GM19467 (cell line): ENCODE measurements around the gene PMAIP1.

Experiments
- ATAC-seq: cut with Tn5 transposase; IDR thresholded peaks from one replicate; pipeline ENCODE4 v1.9.1; 2021; ENCODE audit warnings: mild to moderate bottlenecking, moderate library complexity; ENCODE audit not compliant: unreplicated experiment

Gene PMAIP1

DNA sequence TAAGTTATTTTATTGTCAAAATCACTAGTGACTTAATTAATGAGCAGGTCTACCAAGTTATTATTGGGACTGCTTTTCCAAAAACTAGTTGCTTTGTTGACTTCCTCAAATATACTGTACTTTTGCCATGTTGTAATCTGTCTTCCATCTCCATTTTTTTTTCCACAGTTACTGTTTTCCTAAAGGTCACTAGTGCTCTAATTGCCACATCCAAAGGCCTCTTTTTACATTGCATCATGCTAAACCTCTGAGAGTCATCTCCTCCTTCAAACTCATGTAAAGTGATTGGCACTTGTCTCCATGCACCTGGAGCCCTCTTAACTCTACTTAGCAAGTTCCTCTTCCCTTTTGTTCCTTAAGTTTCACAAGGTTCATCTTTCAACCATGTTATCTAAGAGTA is 11.8 kb downstream of the PMAIP1 start:
- ATAC-seq, result no peak

DNA sequence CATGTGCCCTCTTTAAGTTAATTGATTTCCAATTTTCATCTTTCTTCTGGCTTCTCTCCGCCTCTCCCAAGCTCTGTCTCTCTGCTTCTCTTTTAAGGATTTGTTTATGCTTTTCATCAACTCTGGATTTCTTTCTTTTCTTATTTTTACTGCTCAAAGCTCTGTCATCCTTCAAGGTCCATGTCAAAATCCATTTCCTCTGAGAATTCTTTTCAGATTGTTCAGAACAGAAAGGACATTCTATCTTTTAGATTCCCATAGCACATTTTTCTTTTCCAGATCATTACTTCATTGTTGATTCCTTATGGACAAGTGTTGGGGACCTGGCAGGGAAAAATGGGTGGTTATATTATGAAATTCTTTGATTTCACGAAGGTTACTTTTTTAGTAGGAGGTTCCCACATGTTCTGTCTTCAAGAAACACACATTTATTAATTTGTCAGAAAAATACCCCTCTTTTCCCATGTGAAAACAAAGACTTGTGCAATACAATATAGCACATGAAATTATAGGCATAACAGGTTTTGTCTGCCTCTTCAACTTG is 12.3 kb downstream of the PMAIP1 start:
- no peak for ATAC-seq

DNA sequence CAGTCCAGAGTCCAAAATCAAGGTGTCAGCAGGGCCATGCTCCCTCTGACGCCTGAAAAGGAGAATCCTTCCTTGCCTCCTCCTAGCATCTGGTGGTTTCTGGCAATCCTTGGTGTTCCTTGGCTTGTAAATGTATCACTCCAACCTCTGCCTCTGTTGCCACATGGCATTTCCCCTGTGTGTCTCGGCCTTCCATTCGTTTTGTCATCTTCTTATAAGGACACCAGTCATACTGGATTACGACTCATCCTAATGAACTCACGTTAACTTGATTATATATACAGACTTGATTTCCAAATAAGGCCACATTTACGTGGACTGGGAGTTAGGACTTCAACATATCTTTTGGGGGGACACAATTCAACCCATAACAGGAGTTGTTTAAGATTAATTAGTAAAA is 15.8 kb downstream of the PMAIP1 start:
- ATAC-seq, result no peak

DNA sequence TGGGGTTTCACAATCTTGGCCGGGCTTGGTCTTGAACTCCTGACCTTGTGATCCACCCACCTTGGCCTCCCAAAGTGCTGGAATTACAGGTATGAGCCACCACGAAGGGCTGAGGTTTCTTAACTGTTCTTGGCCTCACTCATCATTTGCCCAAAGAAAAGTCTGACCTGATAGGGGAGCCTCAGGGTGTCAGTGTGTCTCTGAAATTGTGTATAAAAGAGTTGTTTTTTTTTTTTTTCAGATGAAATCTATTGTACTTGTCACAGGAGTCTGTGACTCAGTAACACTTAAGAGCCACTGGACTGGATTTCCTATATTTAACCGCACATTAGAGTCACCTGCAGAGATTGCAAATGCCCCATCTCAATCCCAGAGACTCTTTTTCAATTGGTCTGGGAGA is 16.9 kb downstream of the PMAIP1 start:
- no peak for ATAC-seq

DNA sequence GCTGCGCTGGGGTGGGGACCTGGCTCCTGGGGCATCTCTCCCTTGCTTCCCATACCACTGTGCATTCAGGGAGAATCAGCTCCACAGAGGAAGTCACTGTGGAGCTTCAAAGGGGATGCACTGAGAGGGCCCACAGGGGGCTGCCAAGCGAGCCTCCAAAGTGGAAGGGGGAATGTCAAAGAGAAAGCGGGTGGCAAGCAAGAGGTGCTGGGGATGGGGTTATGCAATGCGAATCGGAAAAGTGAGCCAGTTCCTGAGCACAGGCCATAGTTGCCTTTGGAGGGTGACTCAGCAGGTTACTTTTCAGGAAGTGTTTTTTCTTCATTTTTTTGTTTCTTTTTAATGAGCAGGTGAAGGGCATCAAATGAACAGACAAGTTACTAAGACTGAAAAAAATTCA is 17.6 kb downstream of the PMAIP1 start:
- no peak for ATAC-seq

DNA sequence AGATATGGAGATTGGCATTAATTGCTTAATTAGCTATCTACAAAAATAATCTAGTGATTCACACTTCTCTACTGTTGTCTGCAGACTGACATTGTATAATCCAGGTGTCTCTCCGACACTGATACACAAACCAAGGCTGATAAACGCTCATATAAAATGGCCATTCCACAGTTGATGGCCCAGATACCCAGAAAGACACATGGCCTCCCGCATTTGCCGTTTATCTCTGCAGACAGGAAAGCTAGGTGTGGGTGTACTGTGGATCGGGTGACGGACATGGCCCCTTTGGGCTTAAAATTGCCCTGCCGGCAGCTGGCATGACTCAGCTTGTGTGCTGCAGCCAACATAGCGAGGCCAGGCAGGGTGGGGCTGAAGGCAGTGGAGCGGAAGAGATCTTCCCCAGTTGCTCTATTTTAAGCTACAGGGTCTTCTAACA is 18.5 kb downstream of the PMAIP1 start:
- ATAC-seq, result peak; percentile 46

DNA sequence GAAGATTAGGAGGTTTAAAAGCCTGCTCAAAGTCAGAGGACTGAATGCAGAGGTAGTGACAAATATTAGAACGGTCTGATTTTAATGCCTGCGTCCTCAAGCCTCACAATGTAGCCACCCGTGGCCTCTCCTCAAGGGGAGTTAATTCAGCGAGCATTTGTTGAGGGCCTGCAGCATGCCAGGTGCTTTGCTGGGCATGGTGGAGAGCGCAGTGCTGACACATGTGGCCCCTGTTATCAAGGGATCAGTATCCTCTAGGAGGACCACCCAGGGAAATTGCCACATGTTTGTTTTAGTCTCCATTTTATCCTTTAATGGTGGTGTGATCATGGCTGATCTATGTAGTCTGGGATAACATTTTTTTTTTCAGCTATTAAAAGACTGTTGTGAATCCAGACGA is 19.2 kb downstream of the PMAIP1 start:
- no peak for ATAC-seq

DNA sequence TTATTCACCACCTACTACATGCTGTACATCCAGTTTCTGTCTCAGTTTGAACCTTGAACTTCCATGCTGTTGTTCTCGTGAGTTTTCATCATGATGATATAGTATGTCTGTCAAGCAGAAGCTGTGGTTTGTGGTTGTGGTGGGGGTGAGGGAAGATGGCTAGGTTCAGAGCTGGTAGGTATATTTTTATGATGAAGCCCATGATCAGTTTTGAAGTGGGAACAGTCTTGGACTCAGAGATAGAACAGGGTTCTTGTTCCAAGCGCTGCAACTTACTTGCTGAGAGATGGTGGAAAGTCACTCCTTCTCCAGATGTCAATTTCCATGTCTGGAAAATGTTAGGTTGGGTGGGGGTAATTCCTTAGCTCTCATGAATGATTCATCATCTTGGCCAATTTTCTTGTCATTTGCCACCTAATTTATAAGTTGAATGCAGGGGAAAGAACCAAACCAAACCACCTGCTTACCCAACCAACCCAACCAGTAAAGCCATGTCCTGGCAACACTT is 21.6 kb downstream of the PMAIP1 start:
- ATAC-seq, result peak; percentile 38

DNA sequence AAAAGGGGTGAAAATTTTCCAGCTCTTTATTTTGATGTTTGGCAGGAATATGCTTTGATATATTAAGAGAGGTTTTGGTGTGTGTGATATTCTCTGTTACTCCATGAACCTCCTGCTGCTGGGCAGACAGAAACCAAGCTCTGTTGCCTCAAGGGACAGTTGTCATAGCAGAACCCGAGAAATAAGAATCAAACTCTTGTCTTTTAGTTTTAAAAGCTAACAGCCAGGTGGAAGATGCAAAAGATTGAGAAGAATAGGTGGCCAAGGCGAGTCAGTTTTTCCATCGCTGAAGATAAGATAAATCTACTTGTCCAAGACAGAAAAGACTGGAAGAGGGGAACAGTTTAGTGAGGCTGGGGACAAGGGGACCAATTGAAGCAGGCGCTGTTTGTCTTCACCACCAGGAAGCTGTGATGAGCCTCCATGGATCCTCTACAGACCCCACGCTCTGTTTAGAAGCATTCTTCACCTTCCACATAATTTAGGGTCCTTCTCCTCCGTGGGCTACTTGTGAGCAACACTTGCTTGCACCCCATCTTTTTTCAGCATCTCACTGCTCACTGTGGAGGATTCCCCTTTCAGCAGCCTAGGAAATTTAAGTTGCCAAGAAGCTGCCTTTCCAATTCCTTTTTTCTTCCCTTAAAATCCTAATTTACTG is 23.9 kb downstream of the PMAIP1 start:
- peak; percentile 35 for ATAC-seq

DNA sequence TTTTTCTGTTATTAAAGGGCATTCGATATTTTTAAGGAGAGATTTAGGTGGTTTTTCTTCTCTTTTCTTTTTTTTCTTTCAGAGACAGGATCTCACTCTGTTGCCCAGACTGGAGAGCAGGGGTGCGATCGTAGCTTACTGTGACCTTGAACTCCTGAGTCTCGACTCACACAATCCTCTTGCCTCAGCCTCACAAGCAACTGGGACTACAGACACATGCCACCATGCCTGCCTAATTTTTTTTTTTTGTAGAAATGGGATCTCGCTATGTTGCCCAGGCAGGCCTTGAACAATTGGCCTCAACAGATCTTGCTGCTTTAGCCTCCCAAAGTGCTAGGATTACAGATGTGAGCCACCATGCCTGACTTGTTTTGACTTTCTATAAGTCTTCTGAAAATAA is 26.3 kb downstream of the PMAIP1 start:
- ATAC-seq, result no peak

DNA sequence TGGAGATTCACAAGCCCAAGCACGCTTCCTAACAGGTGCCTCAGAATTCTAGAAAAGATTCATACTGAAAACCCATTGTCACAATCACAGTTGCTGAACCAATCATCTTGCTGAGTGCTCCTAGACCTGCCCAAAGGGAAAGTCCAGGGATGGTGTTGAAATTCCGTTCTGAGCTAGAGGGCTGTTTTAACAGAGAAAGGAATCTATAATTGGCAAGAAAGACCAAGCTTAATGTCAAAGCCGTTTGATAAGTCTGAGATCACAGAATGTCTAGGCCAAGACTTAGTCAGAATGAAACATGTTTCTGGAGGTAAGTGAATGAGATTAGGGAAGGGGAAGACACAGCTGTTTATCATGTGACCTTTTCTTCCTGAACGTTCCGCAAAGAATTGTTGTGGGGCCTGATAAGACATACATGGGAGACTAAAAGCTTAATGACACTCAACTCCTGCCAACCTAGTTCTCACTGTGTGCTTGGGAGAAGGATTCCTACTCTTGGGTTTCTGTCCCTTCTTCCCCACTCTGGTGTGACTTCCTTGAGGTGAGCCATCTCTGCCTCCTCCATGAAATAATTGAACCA is 27.5 kb downstream of the PMAIP1 start:
- peak; percentile 66 for ATAC-seq

DNA sequence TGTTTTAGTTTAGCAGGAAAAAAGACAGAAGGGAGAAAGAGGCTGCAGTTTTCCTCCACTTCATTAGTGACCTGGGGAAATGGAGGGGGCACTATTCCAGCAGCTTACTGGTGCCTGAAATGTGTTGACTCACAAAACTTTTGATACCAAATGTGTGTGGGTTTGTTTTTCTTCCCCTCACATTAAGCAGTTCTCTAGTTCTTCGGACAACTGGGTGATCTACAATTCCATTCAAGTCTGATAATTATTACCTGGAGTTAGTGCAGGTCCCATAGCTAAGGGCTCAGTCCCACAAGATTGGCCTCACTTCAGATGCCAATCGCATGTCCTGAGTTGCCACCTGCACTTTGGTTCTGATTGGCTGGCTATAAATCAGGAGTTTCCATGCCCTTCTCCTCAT is 28.4 kb downstream of the PMAIP1 start:
- ATAC-seq, result no peak

DNA sequence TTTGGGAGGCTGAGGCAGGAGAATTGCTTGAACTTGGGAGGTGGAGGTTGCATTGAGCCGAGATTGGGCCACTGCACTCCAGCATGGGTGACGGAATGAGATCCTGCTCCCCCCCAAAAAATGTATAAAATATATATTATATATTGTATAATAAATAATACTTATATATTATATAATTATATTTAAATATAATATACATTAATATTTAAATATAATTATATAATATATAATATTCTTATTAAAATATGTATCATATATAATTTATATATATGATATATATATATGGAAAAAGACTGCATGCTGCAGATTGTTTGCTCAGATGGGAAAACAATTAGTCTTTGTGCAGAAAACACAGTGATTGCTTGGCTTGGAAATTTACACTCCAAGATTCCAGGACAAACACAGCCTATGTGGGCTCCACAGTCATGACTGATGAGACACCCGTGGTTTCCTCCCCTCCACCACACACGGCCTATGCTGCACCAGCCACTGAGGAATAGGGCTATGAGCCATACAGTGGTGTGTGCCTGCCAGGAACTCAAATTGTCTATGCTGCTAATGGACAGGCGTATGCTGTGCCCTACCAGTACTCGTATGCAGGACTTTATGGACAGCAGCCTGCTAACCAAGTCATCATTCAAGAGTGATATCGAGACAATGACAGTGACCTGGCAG is 30.0 kb downstream of the PMAIP1 start:
- ATAC-seq, result no peak

DNA sequence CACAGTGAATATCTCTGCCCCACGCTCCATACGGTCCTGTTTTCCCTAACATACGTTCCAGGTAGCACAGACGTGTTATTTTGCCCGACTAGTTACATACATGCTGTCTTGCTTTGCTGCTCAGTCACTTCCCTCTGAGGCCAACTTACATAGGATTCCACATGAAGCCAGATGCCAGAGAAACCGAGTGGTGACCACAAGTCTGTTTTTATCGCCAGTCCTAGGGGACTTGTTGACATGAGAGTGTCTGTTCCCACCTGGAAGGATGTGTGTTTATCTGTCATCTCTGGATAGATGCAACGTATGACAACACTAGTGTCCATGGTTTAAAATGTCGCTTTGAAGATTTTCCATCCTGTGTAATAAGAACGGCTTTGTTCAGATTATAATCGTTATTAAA is 32.6 kb downstream of the PMAIP1 start:
- no peak for ATAC-seq

DNA sequence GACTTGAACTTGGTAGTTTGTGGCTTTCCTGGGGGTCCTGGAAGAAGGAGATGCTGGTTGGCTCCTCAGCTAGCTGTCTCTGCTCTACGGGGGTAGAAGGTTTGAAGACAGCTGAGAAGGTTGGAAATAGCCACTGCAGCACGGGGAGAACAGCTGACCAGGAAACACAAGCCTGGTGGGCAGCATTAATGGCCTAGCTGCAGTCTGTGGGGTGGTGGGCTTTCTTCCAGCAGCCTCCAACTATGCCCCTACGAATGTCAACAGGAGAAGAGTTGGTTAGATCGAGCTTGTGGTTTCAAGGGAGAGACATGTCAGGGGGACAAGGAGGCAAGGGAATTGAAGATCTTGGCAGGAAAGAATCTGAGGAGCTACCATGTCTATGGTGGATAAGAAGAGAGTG is 38.9 kb downstream of the PMAIP1 start:
- ATAC-seq, result no peak

DNA sequence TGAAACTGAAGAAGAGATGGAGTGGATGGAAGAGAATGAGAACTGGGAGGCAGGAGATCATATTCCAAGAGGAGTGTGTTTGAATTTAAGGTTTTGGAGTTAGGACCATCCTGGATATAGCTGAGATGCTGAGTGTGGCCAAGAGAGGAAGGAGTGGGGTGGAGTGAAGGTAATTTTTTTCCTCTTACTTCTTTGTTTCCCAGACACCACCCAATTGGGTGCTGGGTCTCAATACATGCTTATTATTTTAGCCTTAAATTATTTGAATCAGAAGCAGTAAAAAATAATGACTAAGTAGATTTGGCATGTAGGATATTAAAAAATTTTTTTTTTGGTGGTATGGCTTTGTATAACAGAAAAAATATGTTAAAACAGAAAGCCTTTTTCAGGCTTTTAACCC is 39.3 kb downstream of the PMAIP1 start:
- ATAC-seq, result no peak

DNA sequence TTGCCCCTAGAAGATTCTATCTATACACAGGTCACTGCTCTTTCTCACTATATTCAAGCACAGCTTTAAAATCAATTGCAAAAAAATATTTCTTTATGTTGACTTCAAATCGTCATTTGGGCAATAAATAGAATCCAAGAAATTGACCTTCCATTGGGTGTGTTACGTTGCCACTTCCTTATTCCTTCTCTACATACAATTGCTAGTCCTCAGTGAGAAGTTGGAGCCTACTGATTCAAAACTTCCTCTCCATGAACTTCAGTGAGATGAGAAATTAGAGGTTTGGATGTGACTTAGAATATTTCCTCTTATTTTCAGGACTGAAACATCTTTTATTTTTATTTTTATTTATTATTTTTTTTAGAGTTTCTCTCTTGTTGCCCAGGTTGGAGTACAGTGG is 40.3 kb downstream of the PMAIP1 start:
- no peak for ATAC-seq

DNA sequence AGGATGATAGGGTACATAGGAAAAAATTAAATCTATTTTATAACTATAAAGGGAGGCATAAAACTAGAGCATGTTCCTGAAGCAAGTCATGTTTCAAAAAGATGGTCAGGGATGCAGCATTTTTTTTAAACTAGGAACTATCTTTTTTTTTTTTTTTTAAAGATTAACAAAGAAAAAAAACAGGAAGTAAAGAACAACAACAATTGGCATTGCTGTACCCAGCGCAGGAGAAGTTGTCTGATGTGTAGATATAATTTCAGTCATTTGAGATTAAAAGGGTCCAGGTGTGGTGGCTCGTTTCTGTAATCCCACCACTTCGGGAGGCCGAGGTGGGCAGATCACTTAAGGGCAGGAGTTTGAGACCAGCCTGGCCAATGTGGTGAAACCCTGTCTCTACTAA is 41.5 kb downstream of the PMAIP1 start:
- ATAC-seq, result no peak

DNA sequence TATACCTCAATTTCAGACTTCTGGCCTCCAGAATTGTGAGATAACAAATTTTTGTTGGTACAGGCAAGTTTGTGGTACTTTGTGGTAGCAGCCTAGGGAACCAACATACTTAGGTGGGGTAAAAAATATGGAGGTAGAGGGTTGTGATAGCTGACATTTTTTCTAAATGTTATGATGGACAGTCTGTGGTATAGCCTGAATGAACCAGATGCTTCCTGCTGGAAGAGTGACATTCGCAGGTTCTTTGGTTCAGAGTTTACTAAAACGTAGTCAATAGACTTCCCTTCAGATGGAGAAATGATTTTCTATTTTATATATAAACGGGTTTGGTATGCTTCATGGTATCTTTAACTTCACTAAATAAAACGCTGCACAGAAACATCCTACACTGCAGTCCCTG is 42.8 kb downstream of the PMAIP1 start:
- no peak for ATAC-seq

DNA sequence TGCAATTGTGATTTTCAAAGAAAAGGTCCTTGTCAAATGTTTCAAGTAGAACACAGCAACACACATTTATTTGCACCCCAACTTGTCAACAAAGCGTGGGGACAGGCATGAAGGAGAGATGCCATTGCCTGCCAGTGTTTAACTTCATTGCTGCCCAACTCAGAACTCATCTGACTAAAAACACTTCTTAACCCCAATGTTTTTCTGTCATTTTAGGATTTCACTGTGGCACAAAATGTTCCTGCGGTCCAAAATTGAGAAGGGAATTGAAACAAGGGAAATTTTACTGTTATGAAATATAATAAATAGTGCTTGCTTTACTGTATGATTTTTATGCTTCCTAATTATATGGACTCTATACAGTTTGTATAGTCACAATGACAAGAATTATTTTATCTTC is 45.7 kb downstream of the PMAIP1 start:
- ATAC-seq, result no peak

DNA sequence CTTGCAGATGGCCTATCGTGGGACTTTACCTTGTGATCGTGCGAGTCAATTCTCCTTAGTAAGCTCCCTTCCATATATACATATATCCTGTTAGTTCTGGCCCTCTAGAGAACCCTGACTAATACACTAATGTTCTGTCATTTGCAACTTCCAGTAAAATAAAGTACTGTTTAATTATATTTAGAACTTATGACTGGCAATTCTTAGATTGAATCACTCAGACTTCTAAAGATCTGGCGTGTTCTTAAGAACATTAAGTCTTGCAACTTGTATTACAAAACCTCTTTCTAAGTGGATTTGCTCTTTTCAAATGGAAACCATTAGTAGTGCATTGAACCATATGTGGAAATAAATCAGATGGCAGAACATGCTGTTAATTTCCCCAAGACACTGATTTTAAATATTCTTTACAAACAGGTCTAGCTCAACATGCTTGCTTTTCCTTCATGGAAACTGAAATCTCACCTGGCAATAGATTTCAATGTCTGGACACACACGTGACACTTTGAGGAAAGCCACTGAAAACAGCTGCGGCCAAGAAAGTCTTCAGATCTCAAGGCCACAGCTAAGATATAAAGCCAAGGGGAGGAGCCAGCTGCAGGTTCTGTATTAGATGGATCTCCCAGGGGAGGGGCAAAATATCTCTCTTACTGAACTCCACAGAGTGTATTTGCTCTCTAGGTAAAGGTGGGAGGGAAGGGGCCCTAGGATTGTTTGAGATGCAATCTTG is 50.6 kb downstream of the PMAIP1 start:
- ATAC-seq, result no peak
